NOMO-1 (cell line): ENCODE data around the gene BHMT.
"Not testable (repeated sequence)": the region's sequence is repeated elsewhere in the genome, so short reads cannot be mapped to it uniquely, and the experiment has no call there.

Experiments used
- DNase-seq, 2 experiments: peaks; one replicate each; lab custom pipeline; 2025; ENCODE audit not compliant: unreplicated experiment in 2 of 2; lab: John Stamatoyannopoulos, UW

Gene BHMT

GRCh38 chr5:79109527-79110492, 1.8 kb upstream of the BHMT start:
- peak; percentile 5 to 14 for DNase-seq

DNA sequence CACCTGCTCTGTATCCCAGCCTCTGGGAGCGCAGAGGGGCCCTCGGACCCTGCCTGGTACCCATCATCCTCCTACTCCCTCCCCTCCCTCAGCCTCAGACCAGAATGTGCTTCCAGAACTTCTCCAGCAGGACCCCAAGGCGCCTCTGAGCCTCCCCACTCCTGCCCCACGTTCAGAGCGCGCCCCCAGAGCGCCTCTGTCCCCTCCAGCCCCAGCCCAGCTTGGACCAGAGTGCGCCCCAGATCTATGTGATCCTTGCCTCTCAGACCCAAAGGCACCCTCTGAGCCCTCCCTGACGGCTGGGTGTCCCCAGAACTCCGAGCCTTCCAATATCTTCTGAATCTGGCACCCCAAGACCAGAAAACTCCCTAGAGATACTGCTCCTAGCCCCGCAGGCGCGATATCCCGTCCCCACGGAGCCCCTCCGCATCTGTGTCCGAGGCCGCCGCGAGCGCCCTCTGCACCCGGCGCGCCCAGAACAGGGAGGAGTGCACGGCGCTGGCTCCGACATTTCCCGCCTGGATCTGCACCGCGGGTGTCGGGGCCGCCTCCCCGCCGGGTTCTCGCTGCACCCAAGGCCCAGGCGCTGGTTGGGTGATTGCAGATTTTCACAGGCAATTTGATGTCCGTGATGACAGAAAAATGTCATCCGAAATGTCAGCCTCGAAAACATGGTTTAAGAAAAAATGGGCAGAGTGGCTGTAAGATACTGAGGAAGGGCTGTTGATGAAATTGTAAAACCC, 522 bp downstream of the BHMT start:
- no peak for DNase-seq

- DNase-seq: no peak
These were observed 1.1 kb downstream of the BHMT start for GRCh38 chr5:79112703-79113058.

DNA sequence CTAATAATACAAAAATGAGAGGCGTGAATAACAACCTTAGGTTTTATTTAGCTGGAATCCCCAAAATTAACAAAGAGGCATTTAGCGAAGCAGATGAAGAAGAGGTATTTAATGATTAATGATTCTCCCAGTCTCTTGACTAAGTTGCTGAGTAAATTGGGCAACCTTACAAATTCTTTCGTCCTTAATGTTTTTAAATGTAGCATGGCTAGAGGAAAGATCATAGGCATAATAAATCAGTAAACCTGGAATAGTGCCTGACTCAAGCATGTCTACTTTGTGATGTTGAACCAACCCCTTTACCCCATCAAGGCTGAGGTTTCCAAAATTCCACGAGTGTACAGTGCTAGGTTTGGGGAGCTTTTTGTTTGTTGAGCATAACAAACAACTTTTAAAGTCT, 7.9 kb downstream of the BHMT start:
- DNase-seq: no peak

DNA sequence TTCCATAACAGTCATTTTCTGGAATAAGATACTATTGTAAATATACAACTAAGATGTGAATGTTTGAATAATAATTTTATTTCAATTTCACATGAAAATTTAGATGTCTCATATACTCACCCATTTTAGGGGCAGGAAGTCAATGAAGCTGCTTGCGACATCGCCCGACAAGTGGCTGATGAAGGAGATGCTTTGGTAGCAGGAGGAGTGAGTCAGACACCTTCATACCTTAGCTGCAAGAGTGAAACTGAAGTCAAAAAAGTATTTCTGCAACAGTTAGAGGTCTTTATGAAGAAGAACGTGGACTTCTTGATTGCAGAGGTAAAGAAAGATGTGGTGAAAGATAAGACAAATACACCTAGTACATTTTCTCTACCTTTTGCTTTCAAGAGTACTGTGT, 8.6 kb downstream of the BHMT start:
- DNase-seq: peak in 1 of 2 experiments; percentile 29

DNA sequence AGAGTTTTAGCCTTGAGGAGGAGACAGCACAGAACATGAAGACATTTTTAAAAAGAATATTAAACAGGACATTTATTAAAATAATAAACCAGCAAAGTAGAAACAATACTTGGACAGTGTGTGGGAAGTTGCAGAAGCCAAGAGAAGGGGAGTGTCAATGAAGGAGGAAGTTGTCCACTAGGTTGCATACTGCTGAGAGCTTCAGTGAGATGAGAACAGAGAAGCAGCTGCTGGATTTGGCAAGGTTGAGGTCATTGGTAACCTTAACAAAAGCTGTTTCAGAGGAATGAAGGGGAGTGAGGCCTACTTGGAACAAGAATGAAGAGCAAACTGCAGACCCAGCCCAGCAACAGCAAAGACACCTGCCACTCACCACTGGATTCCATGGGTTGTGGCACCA, 11.4 kb downstream of the BHMT start:
- DNase-seq: peak; percentile 19 to 59

GRCh38 chr5:79124607-79125006, 13.0 kb downstream of the BHMT start:
- no peak for DNase-seq

DNA sequence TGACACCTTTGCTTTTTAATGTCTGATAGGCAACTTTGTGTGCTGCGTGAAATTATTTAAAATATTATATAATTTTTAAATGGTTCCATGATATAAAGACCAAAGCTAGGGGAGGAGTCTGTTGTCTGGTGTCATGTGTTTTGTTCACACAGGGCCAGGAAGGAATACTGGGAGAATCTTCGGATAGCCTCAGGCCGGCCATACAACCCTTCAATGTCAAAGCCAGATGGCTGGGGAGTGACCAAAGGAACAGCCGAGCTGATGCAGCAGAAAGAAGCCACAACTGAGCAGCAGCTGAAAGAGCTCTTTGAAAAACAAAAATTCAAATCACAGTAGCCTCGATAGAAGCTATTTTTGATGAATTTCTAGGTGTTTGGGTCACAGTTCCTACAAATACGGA, 19.2 kb downstream of the BHMT start:
- no peak for DNase-seq

DNA sequence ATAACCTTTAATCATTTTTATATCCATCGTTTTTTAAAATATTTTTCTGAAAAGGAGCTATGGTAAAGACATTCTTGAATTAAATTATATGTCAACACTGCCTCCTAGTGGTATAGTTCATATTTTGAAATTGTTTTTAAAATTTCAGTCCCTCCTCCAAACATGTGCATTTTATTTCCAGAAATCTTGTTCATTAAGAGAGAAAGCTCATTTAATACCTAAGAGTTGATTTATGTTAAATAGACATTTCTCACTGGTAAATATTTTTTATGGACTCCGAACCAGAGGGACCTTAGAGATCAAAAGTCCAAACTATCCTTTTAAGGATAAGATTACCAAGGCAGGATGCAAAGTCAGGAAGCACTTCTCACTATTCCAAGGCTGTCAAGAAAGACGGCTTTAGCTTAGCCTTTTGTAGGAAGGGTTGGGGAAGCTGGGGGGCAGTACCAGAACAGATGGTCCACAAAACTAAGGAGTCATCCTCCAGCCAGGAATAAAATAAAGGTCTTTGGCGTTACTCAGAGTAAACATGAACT, 21.6 kb downstream of the BHMT start:
- peak in 1 of 2 experiments; percentile 62 for DNase-seq

GRCh38 chr5:79133657-79134451, 22.2 kb downstream of the BHMT start:
- peak; percentile 45 to 77 for DNase-seq

DNA sequence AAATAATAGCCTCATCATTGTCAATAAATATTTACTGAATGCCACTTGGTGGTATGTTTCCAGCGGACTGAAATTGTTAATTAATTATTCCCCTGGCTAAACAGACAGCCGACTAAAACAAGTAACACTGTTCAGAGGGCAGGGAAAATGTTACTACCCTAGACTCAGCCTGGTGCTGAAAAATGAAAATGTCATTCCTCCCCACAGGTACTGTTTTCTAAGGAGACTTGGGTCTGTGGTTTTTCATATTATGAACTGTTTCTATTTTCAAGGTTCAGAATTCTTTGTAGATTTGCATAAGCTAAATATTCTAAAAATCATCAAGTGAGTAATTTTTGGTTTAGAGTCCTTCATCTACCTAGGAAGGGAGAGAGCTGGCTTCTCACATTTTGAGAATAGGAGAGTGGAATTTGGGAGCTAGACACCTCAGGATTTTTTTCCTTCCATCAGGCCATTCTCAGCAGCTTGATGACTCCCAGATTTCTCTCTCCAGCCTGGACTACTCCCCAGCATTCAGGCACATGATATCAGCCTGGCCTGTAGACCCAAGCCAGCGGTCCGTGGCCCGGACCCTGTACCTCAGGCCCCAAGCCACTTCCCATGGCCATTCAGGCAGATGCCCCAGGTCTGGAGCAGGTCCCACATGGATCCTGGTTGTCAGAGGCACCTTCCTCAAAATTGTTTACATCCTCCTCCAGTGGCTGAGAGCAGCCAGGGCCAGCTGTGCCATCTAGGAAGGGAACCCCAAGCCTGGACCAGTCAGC, 24.4 kb downstream of the BHMT start:
- DNase-seq: no peak

GRCh38 chr5:79136618-79137017, 25.0 kb downstream of the BHMT start:
- DNase-seq: no peak

DNA sequence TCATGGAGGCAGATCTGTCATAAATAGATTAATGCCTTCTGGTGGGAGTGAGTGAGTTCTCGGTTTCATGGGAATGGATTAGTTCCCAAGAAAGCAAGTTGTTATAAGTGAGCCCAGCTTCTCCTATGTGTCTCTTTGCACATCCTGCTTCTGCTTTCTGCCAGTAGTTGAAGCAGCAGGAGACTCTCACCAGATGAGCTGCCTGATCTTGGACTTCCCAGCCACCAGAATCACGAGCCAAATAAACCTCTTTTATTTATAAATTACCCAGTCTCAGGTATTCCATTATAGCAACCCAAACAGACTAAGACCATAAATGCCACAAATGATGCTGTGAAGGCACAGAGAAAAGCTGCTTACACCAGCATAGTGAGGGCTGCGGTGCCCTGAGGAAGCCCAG, 28.9 kb downstream of the BHMT start:
- DNase-seq: no peak

DNA sequence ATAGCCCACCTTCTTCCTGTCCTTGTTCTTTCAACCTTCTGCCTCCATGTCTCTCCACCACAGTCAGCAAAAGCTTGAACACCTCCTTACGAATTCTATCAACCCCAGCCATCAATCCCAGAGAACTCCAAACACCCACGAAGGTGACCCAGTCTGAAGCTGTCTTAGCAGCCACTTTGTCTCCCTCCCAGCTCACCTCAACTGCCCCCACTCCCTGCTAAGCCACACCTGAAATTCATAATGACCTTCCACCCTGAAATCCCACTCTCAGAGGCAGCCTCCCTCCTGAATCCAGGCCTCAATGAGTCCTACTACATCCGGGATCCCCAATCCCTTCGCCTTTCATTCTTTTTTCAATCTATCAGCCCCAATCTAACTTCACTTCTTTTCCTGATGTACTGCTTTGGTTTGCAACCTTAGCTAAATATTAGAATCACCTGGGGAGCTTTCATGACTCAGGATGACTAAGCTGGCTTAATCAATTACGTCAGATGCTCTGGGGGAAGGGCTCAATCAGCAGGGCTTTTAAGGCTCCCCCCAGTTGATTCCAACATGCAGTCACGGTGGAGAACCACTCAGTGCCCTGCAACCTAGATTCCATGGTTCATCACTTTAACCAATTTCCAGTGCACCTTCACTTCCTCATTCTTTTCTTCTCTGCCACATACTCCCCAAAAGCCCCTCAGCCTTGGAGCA, 32.2 kb downstream of the BHMT start:
- no peak for DNase-seq

- DNase-seq: no peak
These were observed 35.5 kb downstream of the BHMT start for GRCh38 chr5:79147076-79147475.

GRCh38 chr5:79149433-79149832, 37.8 kb downstream of the BHMT start:
- no peak for DNase-seq

GRCh38 chr5:79151942-79152671, 40.5 kb downstream of the BHMT start:
- DNase-seq: no peak

- no peak for DNase-seq
These were observed 45.7 kb downstream of the BHMT start for GRCh38 chr5:79157305-79157704.

DNA sequence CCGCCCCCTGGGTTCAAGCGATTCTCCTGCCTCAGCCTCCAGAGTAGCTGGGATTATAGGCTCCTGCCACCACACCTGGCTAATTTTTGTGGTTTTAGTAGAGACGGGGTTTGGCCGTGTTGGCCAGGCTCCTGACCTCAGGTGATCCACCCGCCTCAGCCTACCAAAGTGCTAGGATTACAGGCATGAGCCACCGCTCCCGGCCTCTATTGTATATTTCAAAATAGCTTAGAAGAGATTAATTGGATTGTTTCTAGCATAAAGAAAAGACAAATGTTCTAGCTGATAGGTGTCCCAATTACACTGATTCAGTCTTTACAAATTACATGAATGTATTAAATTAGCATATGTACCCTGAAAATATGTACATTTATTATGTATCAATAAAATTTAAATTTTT, 50.0 kb downstream of the BHMT start:
- DNase-seq: not testable (repeated sequence)
